Choroid plexus epithelial cell (primary cell): ENCODE data around the gene SLC6A6.

ENCODE experiments used
- DNase-seq: peaks from one replicate; pipeline ENCODE4 v3.0.0-alpha.2; 2010; ENCODE audit warnings: low read depth
- H3K4me3 ChIP-seq: 2 replicates; pipeline ENCODE4 v1.5.1; 2011; ENCODE audit warnings: low read depth, mild to moderate bottlenecking, control low read depth, low read length, moderate library complexity
- CTCF ChIP-seq: conservative IDR thresholded peaks from 2 replicates; pipeline ENCODE4 v1.5.1; 2011; ENCODE audit warnings: low read depth, mild to moderate bottlenecking, control low read depth, inconsistent platforms, low read length, moderate library complexity

SLC6A6 gene

GRCh38 chr3:14518432-14518802 lies 116.0 kb downstream of the SLC6A6 start:
- no peak for TF ChIP-seq CTCF
- no peak overlapping the region for H3K4me3 ChIP-seq
- DNase-seq, result no peak

- DNase-seq, result no peak
- TF ChIP-seq CTCF, result no peak
- no peak overlapping the region for H3K4me3 ChIP-seq
Measured at GRCh38 chr3:14518893-14519292, 116.5 kb downstream of the SLC6A6 start.

GRCh38 chr3:14519406-14519805 lies 117.0 kb downstream of the SLC6A6 start:
- no peak overlapping the region for H3K4me3 ChIP-seq
- no peak for DNase-seq
- no peak for TF ChIP-seq CTCF

GRCh38 chr3:14520149-14520548 lies 117.7 kb downstream of the SLC6A6 start:
- TF ChIP-seq CTCF, result no peak
- H3K4me3 ChIP-seq, result no peak overlapping the region
- DNase-seq, result no peak

DNA sequence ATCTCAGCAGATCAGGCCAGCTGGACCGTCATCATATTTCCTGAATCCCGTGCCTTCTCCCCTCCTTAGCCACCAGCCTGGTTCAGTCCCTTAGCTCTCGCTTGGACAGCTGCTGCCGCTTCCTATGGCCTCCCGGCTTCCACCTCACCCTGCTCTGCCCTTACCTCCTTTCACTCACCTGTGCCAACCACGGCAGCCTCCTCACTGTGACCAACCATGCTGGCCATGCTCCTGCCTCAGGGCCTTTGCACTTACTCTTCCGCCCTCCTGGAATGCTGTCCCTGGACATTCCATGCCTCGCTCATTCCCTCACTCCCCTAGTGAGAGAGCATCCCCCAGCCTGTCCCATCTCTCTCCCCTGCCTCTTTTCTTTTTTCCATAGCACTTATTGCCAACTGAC lies 118.6 kb downstream of the SLC6A6 start:
- DNase-seq, result no peak
- H3K4me3 ChIP-seq, result no peak overlapping the region
- TF ChIP-seq CTCF, result no peak

- H3K4me3 ChIP-seq, result no peak overlapping the region
- DNase-seq, result no peak
- TF ChIP-seq CTCF, result no peak
Measured at GRCh38 chr3:14521611-14522010, 119.2 kb downstream of the SLC6A6 start.

- no peak overlapping the region for H3K4me3 ChIP-seq
- TF ChIP-seq CTCF, result no peak
- no peak for DNase-seq
Measured at GRCh38 chr3:14522129-14522691, 119.8 kb downstream of the SLC6A6 start.
